ENCODE measurements around the gene MYOCD.
A peak's percentile ranks its signal among the peaks of the same experiment; 100 is the strongest.

The MYOCD gene

DNA sequence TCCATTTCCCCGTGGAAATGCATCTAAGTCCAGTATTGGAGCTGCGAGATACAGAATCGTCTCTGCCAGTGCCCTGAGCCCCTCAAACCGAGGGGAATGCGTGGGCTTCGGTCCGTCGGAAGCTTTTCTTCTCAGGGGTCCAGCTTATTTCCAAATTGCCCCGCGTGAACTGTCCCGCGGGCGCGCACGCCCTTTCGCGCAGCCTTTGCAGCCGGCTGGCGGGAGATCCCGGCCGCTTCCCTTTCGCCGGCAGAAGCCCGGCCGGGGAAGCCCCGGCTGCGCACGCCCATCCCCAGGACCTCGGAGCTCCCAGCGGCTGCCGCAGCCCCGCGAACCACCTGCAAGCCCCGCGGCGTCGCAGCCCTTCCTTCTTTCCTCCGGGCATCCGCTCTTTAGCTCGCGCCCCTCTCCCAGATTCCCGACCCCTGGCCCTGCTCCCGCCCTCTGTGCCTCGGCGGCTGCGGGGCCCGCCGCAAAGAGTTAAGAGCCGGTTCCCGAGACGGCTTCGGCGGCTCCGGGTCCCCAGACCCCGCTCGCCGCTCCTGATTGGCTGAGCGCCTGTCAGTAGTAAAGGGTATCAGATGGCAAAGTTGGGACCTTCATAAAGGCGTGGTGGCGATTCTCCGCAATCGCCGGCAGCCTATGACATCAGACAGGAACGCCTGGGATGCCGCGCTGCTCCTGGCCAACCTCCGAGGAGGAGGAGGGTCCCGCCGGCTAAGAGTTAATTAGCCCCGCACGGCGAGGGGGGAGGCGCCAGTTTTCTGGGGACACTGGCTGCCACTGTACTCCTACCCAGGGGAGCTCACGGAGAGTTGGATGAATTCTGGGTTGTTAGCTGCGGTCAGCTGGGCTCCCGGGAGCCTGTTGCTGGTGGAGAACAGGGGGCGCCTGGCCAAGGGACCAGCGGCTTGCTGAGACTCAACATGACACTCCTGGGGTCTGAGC lies at the start of gene MYOCD (continued):
- TF ChIP-seq, protein P1, sequence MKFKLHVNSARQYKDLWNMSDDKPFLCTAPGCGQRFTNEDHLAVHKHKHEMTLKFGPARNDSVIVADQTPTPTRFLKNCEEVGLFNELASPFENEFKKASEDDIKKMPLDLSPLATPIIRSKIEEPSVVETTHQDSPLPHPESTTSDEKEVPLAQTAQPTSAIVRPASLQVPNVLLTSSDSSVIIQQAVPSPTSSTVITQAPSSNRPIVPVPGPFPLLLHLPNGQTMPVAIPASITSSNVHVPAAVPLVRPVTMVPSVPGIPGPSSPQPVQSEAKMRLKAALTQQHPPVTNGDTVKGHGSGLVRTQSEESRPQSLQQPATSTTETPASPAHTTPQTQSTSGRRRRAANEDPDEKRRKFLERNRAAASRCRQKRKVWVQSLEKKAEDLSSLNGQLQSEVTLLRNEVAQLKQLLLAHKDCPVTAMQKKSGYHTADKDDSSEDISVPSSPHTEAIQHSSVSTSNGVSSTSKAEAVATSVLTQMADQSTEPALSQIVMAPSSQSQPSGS (tag by site-specific recombination; IDR thresholded peaks at IDR 0.05; ENCODE audit: low read depth), result no peak
- TF ChIP-seq ZNF792 (tag by site-specific recombination; IDR thresholded peaks at IDR 0.05) (no peak), ZNF654 (tag by site-specific recombination; IDR thresholded peaks at IDR 0.05; ENCODE audit: low read depth) (no peak), FEZF1 (tag by site-specific recombination; IDR thresholded peaks at IDR 0.05) (no peak), ZNF112 (tag by site-specific recombination; IDR thresholded peaks at IDR 0.05) (no peak), ZNF292 (tag by site-specific recombination; IDR thresholded peaks at IDR 0.05; ENCODE audit: borderline replicate concordance, low read depth) (no peak), ZFHX2 (tag by site-specific recombination; conservative IDR thresholded peaks at IDR 0.05) (0 out of 2 replicates have a peak, but pooled peaks have one; percentile 6), ZNF23 (tag by site-specific recombination; IDR thresholded peaks at IDR 0.05; ENCODE audit: borderline replicate concordance) (no peak), ZNF600 (tag by site-specific recombination; IDR thresholded peaks at IDR 0.05) (no peak), ZNF24 (tag by site-specific recombination; IDR thresholded peaks at IDR 0.05) (no peak), KLF9 (tag by site-specific recombination; IDR thresholded peaks at IDR 0.05; ENCODE audit: low read depth) (peak; percentile 75), ZNF473 (tag by site-specific recombination; IDR thresholded peaks at IDR 0.05) (no peak), KLF10 (tag by site-specific recombination; IDR thresholded peaks at IDR 0.05) (no peak), ZNF768 (tag by site-specific recombination; IDR thresholded peaks at IDR 0.05) (no peak), ZBTB8A (tag by site-specific recombination; IDR thresholded peaks at IDR 0.05) (peak; percentile 87), ZNF558 (tag by site-specific recombination; IDR thresholded peaks at IDR 0.05) (no peak), BCL11A (tag by site-specific recombination; IDR thresholded peaks at IDR 0.05; ENCODE audit: low read depth) (no peak), ZNF549 (tag by site-specific recombination; IDR thresholded peaks at IDR 0.05) (no peak), ZNF521 (tag by site-specific recombination; IDR thresholded peaks at IDR 0.05) (no peak), KLF8 (tag by site-specific recombination; IDR thresholded peaks at IDR 0.05) (no peak; the same call in 1 of the 2 replicates), SP7 (tag by site-specific recombination; IDR thresholded peaks at IDR 0.05) (peak; percentile 66), ZNF19 (tag by site-specific recombination; IDR thresholded peaks at IDR 0.05; ENCODE audit: low read depth) (no peak), ZNF394 (tag by site-specific recombination; IDR thresholded peaks at IDR 0.05; ENCODE audit: borderline replicate concordance) (no peak; the same call in 1 of the 2 replicates), MEIS1 (CRISPR knock-in tag; IDR thresholded peaks at IDR 0.05; ENCODE audit: borderline replicate concordance) (no peak), ZNF214 (tag by site-specific recombination; IDR thresholded peaks at IDR 0.05; ENCODE audit: borderline replicate concordance) (no peak), BCL11B (tag by site-specific recombination; IDR thresholded peaks at IDR 0.05; ENCODE audit: low read depth) (no peak)
- TF ChIP-seq, protein P2, sequence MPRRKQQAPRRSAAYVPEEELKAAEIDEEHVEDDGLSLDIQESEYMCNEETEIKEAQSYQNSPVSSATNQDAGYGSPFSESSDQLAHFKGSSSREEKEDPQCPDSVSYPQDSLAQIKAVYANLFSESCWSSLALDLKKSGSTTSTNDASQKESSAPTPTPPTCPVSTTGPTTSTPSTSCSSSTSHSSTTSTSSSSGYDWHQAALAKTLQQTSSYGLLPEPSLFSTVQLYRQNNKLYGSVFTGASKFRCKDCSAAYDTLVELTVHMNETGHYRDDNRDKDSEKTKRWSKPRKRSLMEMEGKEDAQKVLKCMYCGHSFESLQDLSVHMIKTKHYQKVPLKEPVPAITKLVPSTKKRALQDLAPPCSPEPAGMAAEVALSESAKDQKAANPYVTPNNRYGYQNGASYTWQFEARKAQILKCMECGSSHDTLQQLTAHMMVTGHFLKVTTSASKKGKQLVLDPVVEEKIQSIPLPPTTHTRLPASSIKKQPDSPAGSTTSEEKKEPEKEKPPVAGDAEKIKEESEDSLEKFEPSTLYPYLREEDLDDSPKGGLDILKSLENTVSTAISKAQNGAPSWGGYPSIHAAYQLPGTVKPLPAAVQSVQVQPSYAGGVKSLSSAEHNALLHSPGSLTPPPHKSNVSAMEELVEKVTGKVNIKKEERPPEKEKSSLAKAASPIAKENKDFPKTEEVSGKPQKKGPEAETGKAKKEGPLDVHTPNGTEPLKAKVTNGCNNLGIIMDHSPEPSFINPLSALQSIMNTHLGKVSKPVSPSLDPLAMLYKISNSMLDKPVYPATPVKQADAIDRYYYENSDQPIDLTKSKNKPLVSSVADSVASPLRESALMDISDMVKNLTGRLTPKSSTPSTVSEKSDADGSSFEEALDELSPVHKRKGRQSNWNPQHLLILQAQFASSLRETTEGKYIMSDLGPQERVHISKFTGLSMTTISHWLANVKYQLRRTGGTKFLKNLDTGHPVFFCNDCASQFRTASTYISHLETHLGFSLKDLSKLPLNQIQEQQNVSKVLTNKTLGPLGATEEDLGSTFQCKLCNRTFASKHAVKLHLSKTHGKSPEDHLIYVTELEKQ (tag by site-specific recombination; IDR thresholded peaks at IDR 0.05; ENCODE audit: borderline replicate concordance), result no peak
- TF ChIP-seq, protein P3, sequence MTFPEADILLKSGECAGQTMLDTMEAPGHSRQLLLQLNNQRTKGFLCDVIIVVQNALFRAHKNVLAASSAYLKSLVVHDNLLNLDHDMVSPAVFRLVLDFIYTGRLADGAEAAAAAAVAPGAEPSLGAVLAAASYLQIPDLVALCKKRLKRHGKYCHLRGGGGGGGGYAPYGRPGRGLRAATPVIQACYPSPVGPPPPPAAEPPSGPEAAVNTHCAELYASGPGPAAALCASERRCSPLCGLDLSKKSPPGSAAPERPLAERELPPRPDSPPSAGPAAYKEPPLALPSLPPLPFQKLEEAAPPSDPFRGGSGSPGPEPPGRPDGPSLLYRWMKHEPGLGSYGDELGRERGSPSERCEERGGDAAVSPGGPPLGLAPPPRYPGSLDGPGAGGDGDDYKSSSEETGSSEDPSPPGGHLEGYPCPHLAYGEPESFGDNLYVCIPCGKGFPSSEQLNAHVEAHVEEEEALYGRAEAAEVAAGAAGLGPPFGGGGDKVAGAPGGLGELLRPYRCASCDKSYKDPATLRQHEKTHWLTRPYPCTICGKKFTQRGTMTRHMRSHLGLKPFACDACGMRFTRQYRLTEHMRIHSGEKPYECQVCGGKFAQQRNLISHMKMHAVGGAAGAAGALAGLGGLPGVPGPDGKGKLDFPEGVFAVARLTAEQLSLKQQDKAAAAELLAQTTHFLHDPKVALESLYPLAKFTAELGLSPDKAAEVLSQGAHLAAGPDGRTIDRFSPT (tag by site-specific recombination; IDR thresholded peaks at IDR 0.05), result no peak
- TF ChIP-seq, protein P4, sequence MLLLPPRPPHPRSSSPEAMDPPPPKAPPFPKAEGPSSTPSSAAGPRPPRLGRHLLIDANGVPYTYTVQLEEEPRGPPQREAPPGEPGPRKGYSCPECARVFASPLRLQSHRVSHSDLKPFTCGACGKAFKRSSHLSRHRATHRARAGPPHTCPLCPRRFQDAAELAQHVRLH (tag by site-specific recombination; IDR thresholded peaks at IDR 0.05), result no peak
- TF ChIP-seq, protein P5, sequence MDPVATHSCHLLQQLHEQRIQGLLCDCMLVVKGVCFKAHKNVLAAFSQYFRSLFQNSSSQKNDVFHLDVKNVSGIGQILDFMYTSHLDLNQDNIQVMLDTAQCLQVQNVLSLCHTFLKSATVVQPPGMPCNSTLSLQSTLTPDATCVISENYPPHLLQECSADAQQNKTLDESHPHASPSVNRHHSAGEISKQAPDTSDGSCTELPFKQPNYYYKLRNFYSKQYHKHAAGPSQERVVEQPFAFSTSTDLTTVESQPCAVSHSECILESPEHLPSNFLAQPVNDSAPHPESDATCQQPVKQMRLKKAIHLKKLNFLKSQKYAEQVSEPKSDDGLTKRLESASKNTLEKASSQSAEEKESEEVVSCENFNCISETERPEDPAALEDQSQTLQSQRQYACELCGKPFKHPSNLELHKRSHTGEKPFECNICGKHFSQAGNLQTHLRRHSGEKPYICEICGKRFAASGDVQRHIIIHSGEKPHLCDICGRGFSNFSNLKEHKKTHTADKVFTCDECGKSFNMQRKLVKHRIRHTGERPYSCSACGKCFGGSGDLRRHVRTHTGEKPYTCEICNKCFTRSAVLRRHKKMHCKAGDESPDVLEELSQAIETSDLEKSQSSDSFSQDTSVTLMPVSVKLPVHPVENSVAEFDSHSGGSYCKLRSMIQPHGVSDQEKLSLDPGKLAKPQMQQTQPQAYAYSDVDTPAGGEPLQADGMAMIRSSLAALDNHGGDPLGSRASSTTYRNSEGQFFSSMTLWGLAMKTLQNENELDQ (tag by site-specific recombination; IDR thresholded peaks at IDR 0.05; ENCODE audit: low read depth), result no peak
